ENCODE data around the gene SLC25A47.
"Not testable (repeated sequence)": the region's sequence is repeated elsewhere in the genome, so short reads cannot be mapped to it uniquely, and the experiment has no call there.

The SLC25A47 gene

GRCh38 chr14:100306101-100306997 is 16.8 kb upstream of the SLC25A47 start, which contains the start of gene SLC25A29:
TSS of gene SLC25A29 (minus strand) at chr14:100306444. CDS start at chr14:100306232, 212 bp downstream.
- no peak for FAIRE-seq

- FAIRE-seq: no peak
Measured at GRCh38 chr14:100306998-100307765, 16.0 kb upstream of the SLC25A47 start.

GRCh38 chr14:100307766-100308426 is 15.2 kb upstream of the SLC25A47 start:
- no peak for FAIRE-seq

- not testable (repeated sequence) for FAIRE-seq
Measured at GRCh38 chr14:100308427-100308792, 14.7 kb upstream of the SLC25A47 start.

- FAIRE-seq: no peak
Measured at GRCh38 chr14:100309028-100309737, 14.0 kb upstream of the SLC25A47 start.

GRCh38 chr14:100312110-100312876 is 10.8 kb upstream of the SLC25A47 start:
- FAIRE-seq: not testable (repeated sequence)

GRCh38 chr14:100312877-100313400 is 10.2 kb upstream of the SLC25A47 start:
- FAIRE-seq: no peak

- FAIRE-seq: no peak
Measured at GRCh38 chr14:100313464-100314230, 9.5 kb upstream of the SLC25A47 start.

GRCh38 chr14:100314724-100315123 is 8.4 kb upstream of the SLC25A47 start:
- FAIRE-seq: no peak

GRCh38 chr14:100317389-100317788 is 5.8 kb upstream of the SLC25A47 start:
- FAIRE-seq: no peak

- no peak for FAIRE-seq
Measured at GRCh38 chr14:100317912-100318808, 5.0 kb upstream of the SLC25A47 start.

- FAIRE-seq: no peak
Measured at GRCh38 chr14:100320157-100320856, 2.8 kb upstream of the SLC25A47 start.

- FAIRE-seq: no peak
Measured at GRCh38 chr14:100321473-100322137, 1.5 kb upstream of the SLC25A47 start.

GRCh38 chr14:100322138-100322957 is 791 bp upstream of the SLC25A47 start:
- no peak for FAIRE-seq

GRCh38 chr14:100323942-100324307 is 786 bp downstream of the SLC25A47 start:
- FAIRE-seq: no peak

- FAIRE-seq: no peak
Measured at GRCh38 chr14:100325231-100325632, 2.1 kb downstream of the SLC25A47 start.

GRCh38 chr14:100325958-100326357 is 2.8 kb downstream of the SLC25A47 start:
- no peak for FAIRE-seq

GRCh38 chr14:100327128-100327527 is 4.0 kb downstream of the SLC25A47 start:
- no peak for FAIRE-seq
